Activated CD4-positive, alpha-beta T cell treated with anti-CD3 and anti-CD28 coated beads for 36 hours (primary cell): ENCODE results near the gene PDE6B. TPM values are rescaled to one million over a fixed set of nuclear protein-coding genes. Genes with fewer than 3 reads are reported as not detected.
A peak's percentile ranks its signal among the peaks of the same experiment; 100 is the strongest.

Experiments used
- ATAC-seq: fragments of 200-7000 bp; cut with Tn5 transposase; one replicate; pipeline ENCODE4 v1.10.0; 2021; ENCODE audit warnings: mild to moderate bottlenecking, moderate library complexity
- CTCF ChIA-PET: fragments of 350-600 bp; sonication (Branson Sonifier 250); formaldehyde crosslinking; loops from one replicate; lab custom pipeline; 2021; ENCODE audit warnings: antibody characterized with exemption; lab: Charles Lee
- POLR2A ChIA-PET: fragments of 350-600 bp; sonication (Branson Sonifier 250); formaldehyde crosslinking; loops from one replicate; lab custom pipeline; 2021; ENCODE audit warnings: antibody characterized with exemption, inconsistent platforms; lab: Charles Lee
- DNase-seq: peaks from one replicate; pipeline ENCODE4 v3.0.0-alpha.2; 2020
- H3K27ac Mint-ChIP-seq: one replicate; pipeline ENCODE4 v1.8.0; 2021; ENCODE audit warnings: mixed read lengths
- H3K27me3 Mint-ChIP-seq: one replicate; pipeline ENCODE4 v1.8.0; 2021; ENCODE audit warnings: mixed read lengths
- H3K36me3 Mint-ChIP-seq: one replicate; pipeline ENCODE4 v1.8.0; 2021; ENCODE audit warnings: low read depth, mixed read lengths
- H3K4me1 Mint-ChIP-seq: one replicate; pipeline ENCODE4 v1.8.0; 2021; ENCODE audit warnings: mixed read lengths
- H3K4me3 Mint-ChIP-seq: one replicate; pipeline ENCODE4 v1.8.0; 2021; ENCODE audit warnings: mild to moderate bottlenecking, moderate library complexity, mixed read lengths
- H3K9me3 Mint-ChIP-seq: one replicate; pipeline ENCODE4 v1.8.0; 2021; ENCODE audit warnings: low read depth, mixed read lengths
- intact Hi-C, 2 experiments: fragments of 100-400 bp; cut with DNase I in 1 of 2; cut with micrococcal nuclease in 1 of 2; formaldehyde crosslinking; loops; one replicate each; pipeline versions ENCODE4 v1.14.2 to v1.15.1; 2022 to 2024; cut with DNase I, micrococcal nuclease
- total RNA-seq, 2 experiments: library from RNA; stranded (reverse); gene quantifications; one replicate each; pipeline ENCODE4 v1.2.3, GENCODE V29; 2021

PDE6B gene
- total RNA-seq, 2 experiments from 2014 or later = 16.2 to 17.2 TPM

DNA sequence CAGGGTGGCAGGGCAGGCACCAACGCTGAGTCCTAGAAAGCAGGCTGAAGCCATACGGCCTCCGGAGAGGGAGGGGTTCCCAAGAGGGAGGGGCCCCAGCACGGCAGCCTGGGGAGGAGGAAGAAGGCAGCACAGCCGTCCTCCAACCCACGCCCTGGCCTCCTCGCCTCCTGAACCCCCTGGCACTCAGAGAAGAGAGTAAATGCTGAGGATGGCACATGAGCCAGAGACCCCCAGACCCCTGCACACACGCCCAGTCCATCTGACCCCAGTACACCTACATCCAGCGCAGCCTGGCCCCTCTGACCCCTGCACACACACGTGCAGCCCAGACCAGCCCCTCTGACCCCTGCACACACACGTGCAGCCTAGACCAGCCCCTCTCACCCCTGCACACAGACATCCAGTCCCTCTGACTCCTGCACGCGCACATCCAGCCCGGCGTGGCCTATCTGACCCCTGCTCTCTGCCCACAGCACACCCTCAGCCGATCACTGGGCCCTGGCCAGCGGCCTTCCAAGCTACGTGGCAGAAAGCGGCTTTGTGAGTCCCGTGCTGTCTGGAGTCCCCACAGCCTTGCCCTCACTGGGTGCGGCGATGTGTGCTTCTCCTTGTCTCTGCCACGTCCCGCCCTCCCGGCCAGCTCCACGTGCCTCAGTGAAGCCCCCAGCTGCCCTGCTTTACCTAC, 30.2 kb downstream of the PDE6B start:
- H3K27ac Mint-ChIP-seq = no peak overlapping the region
- POLR2A ChIA-PET = no interaction called here
- CTCF ChIA-PET = no interaction called here
- DNase-seq (no peak), ATAC-seq (no peak)
- H3K4me3 Mint-ChIP-seq = no peak overlapping the region
- H3K27me3 Mint-ChIP-seq = peaks cover 2% of the 10 kb centered on the region
- intact Hi-C loops = no loop called here
- peaks cover 5% of the 10 kb centered on the region for H3K36me3 Mint-ChIP-seq
- H3K9me3 Mint-ChIP-seq = no peaks in the 10 kb centered on the region
- H3K4me1 Mint-ChIP-seq = no peaks in the 10 kb centered on the region

- no peak overlapping the region for H3K4me3 Mint-ChIP-seq
- no peaks in the 10 kb centered on the region for H3K4me1 Mint-ChIP-seq
- ATAC-seq (no peak), DNase-seq (no peak)
- POLR2A ChIA-PET = no interaction called here
- no peak overlapping the region for H3K27ac Mint-ChIP-seq
- no peaks in the 10 kb centered on the region for H3K27me3 Mint-ChIP-seq
- intact Hi-C loops = no loop called here
- CTCF ChIA-PET = no interaction called here
- no peaks in the 10 kb centered on the region for H3K9me3 Mint-ChIP-seq
- peaks cover 5% of the 10 kb centered on the region for H3K36me3 Mint-ChIP-seq
Measured at GRCh38 chr4:656436-657337, 31.3 kb downstream of the PDE6B start.

- Mint-ChIP-seq H3K27me3 (no peaks in the 10 kb centered on the region), H3K9me3 (no peaks in the 10 kb centered on the region), H3K36me3 (peaks cover 5% of the 10 kb centered on the region), H3K4me1 (no peaks in the 10 kb centered on the region), H3K4me3 (no peak overlapping the region), H3K27ac (no peak overlapping the region)
- CTCF ChIA-PET = no interaction called here
- intact Hi-C loops = no loop called here
- ATAC-seq (no peak), DNase-seq (no peak)
- POLR2A ChIA-PET = no interaction called here
Measured at GRCh38 chr4:657338-657833, 32.0 kb downstream of the PDE6B start.

DNA sequence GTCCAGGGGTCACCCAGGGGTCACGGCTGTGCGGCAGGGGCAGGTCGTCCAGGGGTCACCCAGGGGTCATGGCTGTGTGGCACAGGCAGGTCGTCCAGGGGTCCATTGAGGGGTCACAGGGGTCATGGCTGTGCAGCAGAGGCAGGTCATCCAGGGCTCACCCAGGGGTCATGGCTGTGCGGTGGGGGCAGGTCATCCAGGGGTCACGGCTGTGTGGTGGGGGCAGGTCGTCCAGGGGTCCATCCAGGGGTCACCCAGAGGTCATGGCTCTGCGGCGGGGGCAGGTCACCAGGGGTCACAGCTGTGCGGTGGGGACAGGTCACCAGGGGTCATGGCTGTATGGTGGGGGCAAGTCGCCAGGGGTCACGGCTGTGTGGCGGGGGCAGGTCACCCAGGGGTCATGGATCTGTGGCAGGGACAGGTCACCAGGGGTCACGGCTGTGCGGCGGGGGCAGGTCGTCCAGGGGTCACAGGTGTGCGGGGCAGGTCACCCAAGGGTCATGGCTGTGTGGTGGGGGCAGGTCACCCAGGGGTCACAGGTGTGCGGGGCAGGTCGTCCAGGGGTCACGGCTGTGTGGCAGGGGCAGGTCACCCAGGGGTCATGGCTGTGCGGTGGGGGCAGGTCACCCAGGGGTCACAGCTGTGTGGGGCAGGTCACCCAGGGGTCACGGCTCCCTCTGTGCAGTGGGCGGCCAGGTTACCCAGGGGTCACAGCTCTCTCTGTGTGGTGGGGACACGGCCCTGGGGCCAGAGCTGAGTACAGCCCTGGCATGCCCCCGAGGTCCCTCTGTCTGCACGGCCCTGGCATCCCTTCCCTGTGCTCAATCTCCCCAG, 32.7 kb downstream of the PDE6B start:
- ChIA-PET CTCF (no interaction called here), POLR2A (no interaction called here)
- no peaks in the 10 kb centered on the region for H3K27me3 Mint-ChIP-seq
- DNase-seq (no peak), ATAC-seq (no peak)
- H3K9me3 Mint-ChIP-seq = no peaks in the 10 kb centered on the region
- intact Hi-C loops = no loop called here
- peaks cover under 1% of the 10 kb centered on the region for H3K4me1 Mint-ChIP-seq
- H3K4me3 Mint-ChIP-seq = no peak overlapping the region
- peaks cover 5% of the 10 kb centered on the region for H3K36me3 Mint-ChIP-seq
- no peak overlapping the region for H3K27ac Mint-ChIP-seq

GRCh38 chr4:658681-659667, 33.6 kb downstream of the PDE6B start:
- H3K36me3 Mint-ChIP-seq = peaks cover 6% of the 10 kb centered on the region
- no peak for ATAC-seq
- CTCF ChIA-PET = no interaction called here
- no peaks in the 10 kb centered on the region for H3K9me3 Mint-ChIP-seq
- H3K4me1 Mint-ChIP-seq = peaks cover 3% of the 10 kb centered on the region
- no peak overlapping the region for H3K4me3 Mint-ChIP-seq
- intact Hi-C loops = no loop called here
- no peak overlapping the region for H3K27ac Mint-ChIP-seq
- no peaks in the 10 kb centered on the region for H3K27me3 Mint-ChIP-seq
- no peak for DNase-seq
- POLR2A ChIA-PET = no interaction called here

- ChIA-PET CTCF (no interaction called here), POLR2A (no interaction called here)
- intact Hi-C loops = no loop called here
Measured at GRCh38 chr4:659851-660250, 34.5 kb downstream of the PDE6B start.

GRCh38 chr4:660401-660800, 35.0 kb downstream of the PDE6B start:
- peaks cover 11% of the 10 kb centered on the region for H3K4me1 Mint-ChIP-seq
- H3K4me3 Mint-ChIP-seq = no peak overlapping the region
- no peak overlapping the region for H3K27ac Mint-ChIP-seq
- H3K27me3 Mint-ChIP-seq = no peaks in the 10 kb centered on the region
- no peaks in the 10 kb centered on the region for H3K9me3 Mint-ChIP-seq
- peaks cover 8% of the 10 kb centered on the region for H3K36me3 Mint-ChIP-seq
- ATAC-seq (no peak), DNase-seq (no peak)
- POLR2A ChIA-PET = no interaction called here
- intact Hi-C loops = no loop called here
- CTCF ChIA-PET = no interaction called here

More at GRCh38 chr4:659851-660250, 34.5 kb downstream of the PDE6B start:
- H3K4me1 Mint-ChIP-seq = peaks cover 8% of the 10 kb centered on the region
- no peaks in the 10 kb centered on the region for H3K9me3 Mint-ChIP-seq
- no peaks in the 10 kb centered on the region for H3K27me3 Mint-ChIP-seq
- peaks cover 8% of the 10 kb centered on the region for H3K36me3 Mint-ChIP-seq
- H3K27ac Mint-ChIP-seq = peak overlapping the region; percentile 2
- no peak overlapping the region for H3K4me3 Mint-ChIP-seq
- ATAC-seq (no peak), DNase-seq (no peak)

GRCh38 chr4:661231-661630, 35.9 kb downstream of the PDE6B start:
- Mint-ChIP-seq H3K9me3 (no peaks in the 10 kb centered on the region), H3K4me1 (peaks cover 14% of the 10 kb centered on the region), H3K27ac (no peak overlapping the region), H3K4me3 (no peak overlapping the region), H3K36me3 (peaks cover 8% of the 10 kb centered on the region), H3K27me3 (no peaks in the 10 kb centered on the region)
- DNase-seq = no peak
- ChIA-PET POLR2A (no interaction called here), CTCF (no interaction called here)
- no peak for ATAC-seq
- intact Hi-C loops = no loop called here

- DNase-seq (no peak), ATAC-seq (no peak)
- POLR2A ChIA-PET = no interaction called here
- Mint-ChIP-seq H3K27ac (no peak overlapping the region), H3K27me3 (no peaks in the 10 kb centered on the region), H3K9me3 (no peaks in the 10 kb centered on the region), H3K4me1 (peaks cover 14% of the 10 kb centered on the region), H3K36me3 (peaks cover 8% of the 10 kb centered on the region), H3K4me3 (peak overlapping the region; percentile 80)
- intact Hi-C loops = no loop called here
- CTCF ChIA-PET = no interaction called here
Measured at GRCh38 chr4:661881-662761, 36.7 kb downstream of the PDE6B start.

GRCh38 chr4:663046-663437, 37.7 kb downstream of the PDE6B start:
- ChIA-PET CTCF (no interaction called here), POLR2A (interaction anchor here (2.1 kb wide), 1 partner anchor 11 kb away, joined by 8 read pairs; the partner anchor contains the start of genes ATP5ME and MYL5)
- intact Hi-C loops = loop anchor here in 1 of 2 experiments (1.0 kb wide), 2 partner anchors 11 to 42 kb away; partner anchors contain the start of genes ATP5ME, MYL5 and PCGF3
- Mint-ChIP-seq H3K9me3 (no peaks in the 10 kb centered on the region), H3K27ac (peak overlapping the region; percentile 74), H3K36me3 (peaks cover 8% of the 10 kb centered on the region), H3K4me3 (peak overlapping the region; percentile 80), H3K27me3 (no peaks in the 10 kb centered on the region), H3K4me1 (peaks cover 14% of the 10 kb centered on the region)
- ATAC-seq (peak; percentile 13), DNase-seq (no peak)
